Transverse colon (tissue), 4 donors: ENCODE measurements around the gene WDR35. TPM values are rescaled to one million over a fixed set of nuclear protein-coding genes. Genes with fewer than 3 reads are reported as not detected.
"Not testable (repeated sequence)": the region's sequence is repeated elsewhere in the genome, so short reads cannot be mapped to it uniquely, and the experiment has no call there.

ENCODE experiments used
- DNase-seq: peaks from one replicate; pipeline ENCODE4 v3.0.0-alpha.2; 2019
- H3K27ac ChIP-seq, 4 donors: fragments of 200-600 bp; sonication (generic); 2 replicates each; pipeline ENCODE4 v1.5.1; 2016 to 2018; ENCODE audit warnings: inconsistent platforms in 4 of 4
- H3K27me3 ChIP-seq: fragments of 200-600 bp; sonication (generic); 2 replicates; pipeline ENCODE4 v1.5.1; 2017; ENCODE audit warnings: inconsistent platforms
- H3K36me3 ChIP-seq, 4 donors: fragments of 200-600 bp; sonication (generic); 2 replicates each; pipeline ENCODE4 v1.5.1; 2017 to 2019; ENCODE audit warnings: inconsistent platforms in 4 of 4
- H3K4me1 ChIP-seq, 4 donors: fragments of 200-600 bp; sonication (generic); 2 replicates each; pipeline ENCODE4 v1.5.1; 2017 to 2020; ENCODE audit warnings: inconsistent platforms in 4 of 4
- H3K4me3 ChIP-seq, 4 donors: fragments of 200-600 bp; sonication (generic); 1 replicate in 1 of 4; 2 replicates in 3 of 4; pipeline versions ENCODE4 v1.5.1 to v1.6.1; 2017 to 2019; ENCODE audit warnings: inconsistent platforms in 4 of 4
- H3K9me3 ChIP-seq, 2 donors: fragments of 200-600 bp; sonication (generic); 2 replicates each; pipeline ENCODE4 v1.5.1; 2017 to 2019; ENCODE audit warnings: inconsistent platforms in 2 of 2
- CTCF ChIP-seq, 5 experiments: fragments of 200-600 bp in 3 of 5; fragments of 450-650 bp in 2 of 5; sonication (generic) in 3 of 5; IDR thresholded peaks; 1 replicate in 2 of 5; 2 replicates in 3 of 5; pipeline ENCODE4 v1.5.1; 2016 to 2017; ENCODE audit warnings: antibody characterized with exemption in 5 of 5, inconsistent platforms in 3 of 5, mild to moderate bottlenecking in 2 of 5, moderate library complexity in 1 of 5
- EP300 ChIP-seq: sonication (generic); formaldehyde crosslinking; IDR thresholded peaks from one replicate; pipeline ENCODE4 v1.6.1; 2017; ENCODE audit warnings: antibody characterized with exemption, low read depth
- POLR2A ChIP-seq: fragments of 450-650 bp; IDR thresholded peaks from one replicate; pipeline ENCODE4 v1.6.1; 2016; ENCODE audit warnings: antibody characterized with exemption, mild to moderate bottlenecking, moderate library complexity
- POLR2AphosphoS5 ChIP-seq, 3 donors: sonication (generic); formaldehyde crosslinking; IDR thresholded peaks; one replicate each; pipeline ENCODE4 v1.6.1; 2016; ENCODE audit warnings: antibody characterized with exemption in 3 of 3
- WGBS, 2 donors: methylation state at CpG; one replicate each; pipeline ENCODE4 v1.1.5; 2018; ENCODE audit warnings: low coverage in 1 of 2; 5-methylcytosine and 5-hydroxymethylcytosine counted together
- in situ Hi-C, 4 donors: fragments of 200-750 bp; cut with MboI; loops; one replicate each; pipeline versions ENCODE4 v1.15.0 to v1.15.1; 2017; ENCODE audit warnings: low sequenced_read_pairs in 3 of 4, low pct_ligation_motif_present in 1 of 4, low pct_unique_long_range_greater_than_20kb in 1 of 4
- intact Hi-C: fragments of 100-400 bp; cut with DNase I; formaldehyde crosslinking; loops from one replicate; pipeline ENCODE4 v1.15.1; 2023; ENCODE audit warnings: low total_unique reads
- total RNA-seq, 4 donors: library from RNA; depleted of rRNA; stranded (reverse); fragments of >200 nt; gene quantifications; one replicate each; pipeline ENCODE4 v1.1.0, GENCODE V29; 2016

Gene WDR35
- total RNA-seq, 4 donors from 2014 or later = 0.37 to 4.8 (median 2.0) TPM

DNA sequence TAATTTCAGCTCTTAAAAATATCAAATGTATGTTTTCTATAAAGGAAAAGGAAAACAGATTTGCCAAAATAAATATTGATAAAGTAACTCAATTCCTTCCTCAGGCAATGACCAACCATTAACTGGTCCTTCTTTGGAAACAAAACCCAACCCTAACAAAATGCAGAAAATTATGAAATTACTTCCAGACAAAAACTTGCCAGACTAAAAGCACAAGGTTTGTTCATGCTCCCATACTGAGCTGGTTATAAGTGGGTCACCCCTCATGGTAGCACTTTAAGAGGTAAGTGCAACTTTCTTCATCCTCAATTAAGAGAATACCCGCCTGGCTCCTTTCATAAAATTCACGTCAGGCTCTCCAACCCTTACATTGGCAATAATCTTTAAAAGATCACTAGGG lies 57.0 kb downstream of the WDR35 start:
- Histone ChIP-seq H3K4me1 (no peaks in the 10 kb centered on the region), H3K27ac (no peak overlapping the region), H3K4me3 (no peak overlapping the region), H3K36me3 (peaks cover 0 to 38% (median 5%) of the 10 kb centered on the region in 4 donors), H3K9me3 (peaks cover 8 to 10% of the 10 kb centered on the region in 2 donors), H3K27me3 (no peaks in the 10 kb centered on the region)
- intact Hi-C loops = no loop called here
- DNase-seq = no peak
- 87 to 100% methylated on average over 1 to 2 of the region's 2 CpGs for WGBS, 2 donors
- TF ChIP-seq EP300 (no peak), CTCF (IDR thresholded peaks at IDR 0.05) (no peak), POLR2A (no peak), POLR2AphosphoS5 (IDR thresholded peaks at IDR 0.05) (no peak)
- in situ Hi-C loops = no loop called here

DNA sequence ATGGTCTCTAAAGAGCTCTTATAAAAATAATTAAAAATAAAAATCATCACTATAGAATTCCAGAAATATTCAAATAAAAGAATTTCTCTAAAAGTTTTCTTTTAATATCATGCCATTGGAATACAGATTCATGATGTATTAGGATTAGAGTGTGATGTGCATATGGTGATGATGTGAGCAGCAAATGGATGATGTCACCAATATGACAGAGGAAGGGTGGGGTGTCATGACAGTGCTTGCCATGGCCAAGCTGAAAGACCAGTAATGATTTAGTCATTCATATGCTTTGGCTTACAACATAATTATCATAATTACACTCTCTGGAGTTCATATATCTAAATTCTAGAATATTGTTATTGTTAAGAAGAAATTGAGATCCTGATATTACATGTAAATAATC lies 60.7 kb downstream of the WDR35 start:
- Histone ChIP-seq H3K36me3 (peaks cover 0 to 29% (median 5%) of the 10 kb centered on the region in 4 donors), H3K4me3 (no peak overlapping the region), H3K27ac (no peak overlapping the region), H3K4me1 (no peaks in the 10 kb centered on the region), H3K9me3 (peaks cover 15 to 19% of the 10 kb centered on the region in 2 donors), H3K27me3 (no peaks in the 10 kb centered on the region)
- TF ChIP-seq CTCF (IDR thresholded peaks at IDR 0.05) = no peak
- TF ChIP-seq POLR2A = no peak
- no peak for TF ChIP-seq EP300
- TF ChIP-seq POLR2AphosphoS5 (IDR thresholded peaks at IDR 0.05) = no peak
- intact Hi-C loops (no loop called here), in situ Hi-C loops (no loop called here)
- DNase-seq = no peak

DNA sequence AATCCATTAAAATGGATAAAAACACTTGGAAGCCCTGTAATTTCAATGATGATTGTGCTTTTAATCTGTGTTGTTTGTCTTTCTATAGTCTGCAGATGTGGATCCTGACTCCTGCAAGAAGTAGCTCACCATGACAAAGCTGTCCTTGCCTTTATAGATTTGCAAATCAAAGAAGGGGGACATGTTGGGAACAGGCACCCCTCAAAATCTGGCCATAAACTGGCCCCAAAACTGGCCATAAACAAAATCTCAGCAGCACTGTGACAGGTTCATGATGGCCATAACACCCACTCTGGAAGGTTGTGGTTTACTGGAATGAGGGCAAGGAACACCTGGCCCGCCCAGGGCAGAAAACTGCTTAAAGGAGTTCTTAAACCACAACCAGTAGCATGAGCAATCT lies 62.1 kb downstream of the WDR35 start:
- H3K27ac ChIP-seq, intact Hi-C loops, H3K4me1 ChIP-seq, H3K4me3 ChIP-seq, H3K27me3 ChIP-seq, in situ Hi-C loops, DNase-seq: not testable (repeated sequence)
- peaks cover 0 to 29% (median 5%) of the 10 kb centered on the region in 4 donors for H3K36me3 ChIP-seq
- 94% methylated on average over 1 of the region's 1 CpG; no CpG with 5 or more reads in 1 of the 2 donors for WGBS, 2 donors
- H3K9me3 ChIP-seq = peaks cover 15 to 19% of the 10 kb centered on the region in 2 donors

DNA sequence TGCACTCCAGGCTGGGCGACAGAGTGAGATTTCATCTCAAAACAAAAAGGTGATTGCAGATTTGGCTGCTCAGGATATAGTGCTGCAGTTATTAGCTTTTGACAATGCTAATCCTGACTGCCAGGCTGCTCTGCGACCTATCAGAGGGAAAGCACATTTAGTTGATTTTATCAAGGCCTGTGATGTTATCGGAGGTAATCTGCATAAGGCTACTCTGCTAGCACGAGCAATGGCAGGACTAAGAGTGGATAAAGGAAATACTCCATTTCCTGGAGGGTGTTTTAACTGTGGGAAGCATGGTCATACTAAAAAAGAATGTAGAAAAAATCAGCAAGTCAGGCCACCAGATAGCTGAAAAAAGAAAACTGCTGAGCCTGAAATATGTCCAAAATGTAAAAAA lies 65.4 kb downstream of the WDR35 start:
- intact Hi-C loops, H3K4me3 ChIP-seq, H3K4me1 ChIP-seq, DNase-seq, H3K27ac ChIP-seq, H3K27me3 ChIP-seq, in situ Hi-C loops: not testable (repeated sequence)
- Histone ChIP-seq H3K9me3 (peaks cover 15 to 19% of the 10 kb centered on the region in 2 donors), H3K36me3 (peaks cover 0 to 10% (median 1%) of the 10 kb centered on the region in 4 donors)
- 93 to 94% methylated on average over 4 of the region's 4 CpGs for WGBS, 2 donors

- DNase-seq, H3K9me3 ChIP-seq, intact Hi-C loops, in situ Hi-C loops, H3K4me1 ChIP-seq, H3K4me3 ChIP-seq, H3K36me3 ChIP-seq, H3K27ac ChIP-seq, H3K27me3 ChIP-seq: not testable (repeated sequence)
- WGBS, 2 donors = 52 to 77% methylated on average over 3 of the region's 3 CpGs
Observed at GRCh38 chr2:19922188-19922587, 67.7 kb downstream of the WDR35 start.

DNA sequence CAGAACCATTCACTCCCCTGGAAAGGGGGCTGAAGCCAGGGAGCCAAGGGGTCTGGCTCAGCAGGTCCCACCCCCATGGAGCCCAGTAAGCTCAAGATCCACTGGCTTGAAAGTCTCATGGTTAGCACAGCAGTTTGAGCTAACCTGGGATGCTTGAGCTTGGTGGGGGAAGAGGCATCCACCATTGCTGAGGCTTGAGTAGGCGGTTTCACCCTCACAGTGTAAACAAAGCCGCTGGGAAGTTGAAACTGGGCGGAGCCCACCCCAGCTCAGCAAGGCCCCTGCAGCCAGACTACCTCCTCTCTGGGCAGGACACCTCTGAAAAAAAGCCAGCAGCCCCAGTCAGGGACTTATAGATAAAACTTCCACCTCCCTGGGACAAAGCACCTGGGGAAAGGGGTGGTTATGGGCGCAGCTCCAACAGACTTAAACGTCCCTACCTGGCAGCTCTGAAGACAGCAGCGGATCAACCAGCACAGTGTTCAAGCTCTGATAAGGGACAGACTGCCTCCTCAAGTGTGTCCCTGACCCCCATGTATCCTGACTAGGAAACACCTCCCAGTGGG lies 73.4 kb downstream of the WDR35 start:
- Histone ChIP-seq H3K36me3 (no peaks in the 10 kb centered on the region), H3K27ac (no peak overlapping the region), H3K4me3 (no peak overlapping the region), H3K9me3 (no peaks in the 10 kb centered on the region), H3K27me3 (no peaks in the 10 kb centered on the region), H3K4me1 (no peaks in the 10 kb centered on the region)
- TF ChIP-seq CTCF (IDR thresholded peaks at IDR 0.05) = no peak
- no peak for TF ChIP-seq POLR2A
- no peak for TF ChIP-seq EP300
- no peak for TF ChIP-seq POLR2AphosphoS5 (IDR thresholded peaks at IDR 0.05)
- in situ Hi-C loops = no loop called here
- intact Hi-C loops = no loop called here
- DNase-seq = no peak
- WGBS, 2 donors = 88% methylated on average over 6 of the region's 6 CpGs; no CpG with 5 or more reads in 1 of the 2 donors
